ENCODE results near the gene SLC5A5. TPM values are rescaled to one million over a fixed set of nuclear protein-coding genes. Genes with fewer than 3 reads are reported as not detected.
"Not testable (repeated sequence)": the region's sequence is repeated elsewhere in the genome, so short reads cannot be mapped to it uniquely, and the experiment has no call there.

SLC5A5 gene
- total RNA-seq, 4 donors from 2014 or later, result 0.34 to 4.3 (median 2.6) TPM

DNA sequence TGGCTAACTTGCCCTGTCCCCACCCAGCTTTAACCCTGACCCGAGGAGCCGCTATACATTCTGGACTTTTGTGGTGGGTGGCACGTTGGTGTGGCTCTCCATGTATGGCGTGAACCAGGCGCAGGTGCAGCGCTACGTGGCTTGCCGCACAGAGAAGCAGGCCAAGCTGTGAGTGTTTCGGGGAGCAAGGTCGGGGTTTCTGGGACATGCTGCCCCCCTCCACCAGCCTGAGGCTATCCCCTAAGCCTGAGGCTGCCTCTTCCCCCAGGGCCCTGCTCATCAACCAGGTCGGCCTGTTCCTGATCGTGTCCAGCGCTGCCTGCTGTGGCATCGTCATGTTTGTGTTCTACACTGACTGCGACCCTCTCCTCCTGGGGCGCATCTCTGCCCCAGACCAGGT is 6.0 kb downstream of the SLC5A5 start:
- H3K27ac ChIP-seq, result no peak overlapping the region
- DNase-seq, result no peak
- WGBS, 2 donors, result 85 to 92% methylated on average over 6 to 16 of the region's 16 CpGs
- TF ChIP-seq POLR2A (IDR thresholded peaks at IDR 0.05), result no peak
- TF ChIP-seq, protein P1, sequence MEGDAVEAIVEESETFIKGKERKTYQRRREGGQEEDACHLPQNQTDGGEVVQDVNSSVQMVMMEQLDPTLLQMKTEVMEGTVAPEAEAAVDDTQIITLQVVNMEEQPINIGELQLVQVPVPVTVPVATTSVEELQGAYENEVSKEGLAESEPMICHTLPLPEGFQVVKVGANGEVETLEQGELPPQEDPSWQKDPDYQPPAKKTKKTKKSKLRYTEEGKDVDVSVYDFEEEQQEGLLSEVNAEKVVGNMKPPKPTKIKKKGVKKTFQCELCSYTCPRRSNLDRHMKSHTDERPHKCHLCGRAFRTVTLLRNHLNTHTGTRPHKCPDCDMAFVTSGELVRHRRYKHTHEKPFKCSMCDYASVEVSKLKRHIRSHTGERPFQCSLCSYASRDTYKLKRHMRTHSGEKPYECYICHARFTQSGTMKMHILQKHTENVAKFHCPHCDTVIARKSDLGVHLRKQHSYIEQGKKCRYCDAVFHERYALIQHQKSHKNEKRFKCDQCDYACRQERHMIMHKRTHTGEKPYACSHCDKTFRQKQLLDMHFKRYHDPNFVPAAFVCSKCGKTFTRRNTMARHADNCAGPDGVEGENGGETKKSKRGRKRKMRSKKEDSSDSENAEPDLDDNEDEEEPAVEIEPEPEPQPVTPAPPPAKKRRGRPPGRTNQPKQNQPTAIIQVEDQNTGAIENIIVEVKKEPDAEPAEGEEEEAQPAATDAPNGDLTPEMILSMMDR (IDR thresholded peaks at IDR 0.05), result no peak
- peaks cover 1% of the 10 kb centered on the region for H3K27me3 ChIP-seq
- H3K36me3 ChIP-seq, result no peaks in the 10 kb centered on the region
- H3K4me3 ChIP-seq (replicated peaks in 1 of 3), result no peak overlapping the region
- intact Hi-C loops (cut with DNase I), result no loop called here
- H3K4me1 ChIP-seq, result peaks cover 6 to 7% of the 10 kb centered on the region in 2 donors
- H3K9me3 ChIP-seq, result no peaks in the 10 kb centered on the region

DNA sequence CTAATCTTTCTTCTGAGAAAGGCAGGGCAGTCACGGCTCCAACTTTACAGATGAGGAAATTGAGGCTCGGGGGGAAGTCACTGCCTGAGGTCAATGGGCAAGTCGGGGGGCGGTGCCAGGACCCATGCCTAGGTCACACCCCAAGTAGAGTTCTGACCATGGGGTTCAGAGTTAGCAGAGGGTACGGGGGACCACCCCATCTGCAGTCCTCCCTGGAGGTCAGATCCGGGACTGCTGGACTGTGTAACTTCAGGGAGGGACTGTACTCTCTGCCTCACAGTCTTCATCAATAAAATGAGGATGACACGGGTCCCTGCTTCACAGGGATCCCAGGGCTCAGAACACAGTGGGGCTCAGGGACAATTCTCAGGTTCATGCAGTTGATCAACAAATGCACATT is 7.7 kb downstream of the SLC5A5 start:
- intact Hi-C loops (cut with DNase I), result no loop called here
- 86 to 88% methylated on average over 6 to 7 of the region's 7 CpGs for WGBS, 2 donors
- no peak overlapping the region for H3K27ac ChIP-seq
- H3K27me3 ChIP-seq, result no peaks in the 10 kb centered on the region
- no peaks in the 10 kb centered on the region for H3K4me1 ChIP-seq
- no peaks in the 10 kb centered on the region for H3K36me3 ChIP-seq
- TF ChIP-seq POLR2A (IDR thresholded peaks at IDR 0.05), result no peak
- TF ChIP-seq, protein P1 (IDR thresholded peaks at IDR 0.05), result no peak
- H3K4me3 ChIP-seq (replicated peaks in 1 of 3), result no peak overlapping the region
- DNase-seq, result no peak
- no peaks in the 10 kb centered on the region for H3K9me3 ChIP-seq

DNA sequence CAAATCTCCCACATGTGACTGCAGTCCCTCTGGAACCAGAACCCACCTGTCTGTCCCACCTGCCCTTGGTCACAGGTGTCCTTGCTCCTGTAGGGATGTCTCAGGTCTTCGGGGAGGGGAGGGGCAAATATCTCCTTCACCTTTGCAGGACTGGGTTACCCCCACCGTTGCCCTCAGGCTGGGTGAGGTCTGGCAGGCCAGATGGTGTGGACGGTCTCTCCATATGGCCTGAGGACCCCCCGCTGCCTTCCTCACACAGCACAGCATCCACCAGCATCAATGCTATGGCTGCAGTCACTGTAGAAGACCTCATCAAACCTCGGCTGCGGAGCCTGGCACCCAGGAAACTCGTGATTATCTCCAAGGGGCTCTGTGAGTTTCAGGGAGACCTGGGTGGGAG is 10.0 kb downstream of the SLC5A5 start:
- DNase-seq, result no peak
- Histone ChIP-seq H3K27me3 (no peaks in the 10 kb centered on the region), H3K4me1 (no peaks in the 10 kb centered on the region), H3K4me3 (replicated peaks in 1 of 3) (no peak overlapping the region), H3K36me3 (no peaks in the 10 kb centered on the region), H3K9me3 (no peaks in the 10 kb centered on the region), H3K27ac (no peak overlapping the region)
- WGBS, 2 donors, result 70 to 91% methylated on average over 4 to 7 of the region's 7 CpGs
- intact Hi-C loops (cut with DNase I), result no loop called here
- no peak for TF ChIP-seq POLR2A (IDR thresholded peaks at IDR 0.05)
- TF ChIP-seq, protein P1 (IDR thresholded peaks at IDR 0.05), result no peak

DNA sequence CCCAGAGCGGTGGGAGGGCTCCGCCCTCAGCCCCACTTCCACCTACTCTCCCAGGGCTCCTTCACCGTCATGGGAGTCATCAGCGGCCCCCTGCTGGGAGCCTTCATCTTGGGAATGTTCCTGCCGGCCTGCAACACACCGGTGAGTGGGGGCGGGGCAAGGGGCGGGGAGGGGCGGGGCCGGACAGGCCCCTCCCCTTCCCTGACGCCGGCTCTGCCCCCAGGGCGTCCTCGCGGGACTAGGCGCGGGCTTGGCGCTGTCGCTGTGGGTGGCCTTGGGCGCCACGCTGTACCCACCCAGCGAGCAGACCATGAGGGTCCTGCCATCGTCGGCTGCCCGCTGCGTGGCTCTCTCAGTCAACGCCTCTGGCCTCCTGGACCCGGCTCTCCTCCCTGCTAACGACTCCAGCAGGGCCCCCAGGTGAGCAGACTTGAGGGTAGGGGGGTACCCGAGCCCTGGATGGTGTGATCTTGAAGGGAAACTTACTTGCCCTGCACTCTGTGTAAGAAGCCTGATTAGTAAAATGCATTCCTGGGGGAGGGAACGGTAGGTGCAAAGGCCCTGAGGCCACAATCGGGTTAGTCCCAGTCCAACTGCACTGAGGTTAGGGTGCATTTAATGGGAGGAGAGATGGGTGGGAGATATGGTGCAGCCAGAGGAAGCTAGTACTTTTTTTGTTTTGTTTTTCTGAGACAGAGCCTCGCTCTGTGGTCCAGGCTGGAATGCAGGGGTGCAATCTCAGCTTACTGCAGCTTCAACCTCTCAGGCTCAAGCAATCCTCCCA is 12.1 kb downstream of the SLC5A5 start:
- Histone ChIP-seq H3K9me3 (no peaks in the 10 kb centered on the region), H3K27me3 (no peaks in the 10 kb centered on the region), H3K4me1 (no peaks in the 10 kb centered on the region), H3K27ac (no peak overlapping the region), H3K4me3 (replicated peaks in 1 of 3) (no peak overlapping the region), H3K36me3 (no peaks in the 10 kb centered on the region)
- WGBS, 2 donors, result 71 to 79% methylated on average over 10 to 20 of the region's 33 CpGs
- no peak for DNase-seq
- intact Hi-C loops (cut with DNase I), result no loop called here
- no peak for TF ChIP-seq POLR2A (IDR thresholded peaks at IDR 0.05)
- TF ChIP-seq, protein P1 (IDR thresholded peaks at IDR 0.05), result no peak

GRCh38 chr19:17886515-17886914 is 14.8 kb downstream of the SLC5A5 start:
- Histone ChIP-seq H3K27me3 (no peaks in the 10 kb centered on the region), H3K4me3 (replicated peaks in 1 of 3) (no peak overlapping the region), H3K9me3 (no peaks in the 10 kb centered on the region), H3K27ac (no peak overlapping the region), H3K4me1 (no peaks in the 10 kb centered on the region), H3K36me3 (no peaks in the 10 kb centered on the region)
- intact Hi-C loops (cut with DNase I), result no loop called here
- 83 to 93% methylated on average over 7 of the region's 7 CpGs for WGBS, 2 donors
- DNase-seq, result no peak
- TF ChIP-seq POLR2A (IDR thresholded peaks at IDR 0.05), result no peak
- TF ChIP-seq, protein P1 (IDR thresholded peaks at IDR 0.05), result no peak

- H3K4me3 ChIP-seq (replicated peaks in 1 of 3); H3K9me3 ChIP-seq; H3K27me3 ChIP-seq; H3K4me1 ChIP-seq; intact Hi-C loops (cut with DNase I); DNase-seq; H3K27ac ChIP-seq; H3K36me3 ChIP-seq: not testable (repeated sequence)
- WGBS, 2 donors, result 82 to 85% methylated on average over 4 of the region's 4 CpGs
These were observed 15.5 kb downstream of the SLC5A5 start for GRCh38 chr19:17887221-17887620.
